ENCODE measurements around the gene KRT5. TPM values are rescaled to one million over a fixed set of nuclear protein-coding genes. Genes with fewer than 3 reads are reported as not detected.

The KRT5 gene
- total RNA-seq, 1 experiment from 2014 or later, result 3,552 TPM

GRCh38 chr12:52534482-52534881 is 14.3 kb upstream of the KRT5 start:
- Mint-ChIP-seq H3K4me1 (ENCODE audit: insufficient read depth, unreplicated experiment) (peaks cover 17% of the 10 kb centered on the region), H3K36me3 (ENCODE audit: insufficient read depth, unreplicated experiment) (no peaks in the 10 kb centered on the region), H3K9me3 (ENCODE audit: unreplicated experiment) (no peaks in the 10 kb centered on the region), H3K27ac (ENCODE audit: low read depth, unreplicated experiment) (no peak overlapping the region), H3K4me3 (ENCODE audit: unreplicated experiment) (no peak overlapping the region), H3K27me3 (ENCODE audit: insufficient read depth, unreplicated experiment) (no peaks in the 10 kb centered on the region)
- BruUV-seq (replicated peaks), result no TSS peak
- POLR2A ChIA-PET, result interaction anchor here (0.9 to 2.1 kb wide), 3 partner anchors 10 to 42 kb away, joined by 3 to 8 read pairs (median 7); no protein-coding TSS in a partner anchor
- TF ChIP-seq CTCF (IDR thresholded peaks at IDR 0.05; ENCODE audit: unreplicated experiment), result peak; percentile 11
- CTCF ChIA-PET, result interaction anchor here (0.8 to 1.5 kb wide), 4 partner anchors 11 to 142 kb away, joined by 3 to 6 read pairs (median 4); no protein-coding TSS in a partner anchor
- intact Hi-C loops (cut with micrococcal nuclease), result no loop called here
- peak; percentile 25 for DNase-seq (ENCODE audit: unreplicated experiment)

GRCh38 chr12:52533686-52534470 is 13.7 kb upstream of the KRT5 start:
- no peak for TF ChIP-seq CTCF (IDR thresholded peaks at IDR 0.05; ENCODE audit: unreplicated experiment)
- Mint-ChIP-seq H3K4me3 (ENCODE audit: unreplicated experiment) (no peak overlapping the region), H3K36me3 (ENCODE audit: insufficient read depth, unreplicated experiment) (no peaks in the 10 kb centered on the region), H3K27me3 (ENCODE audit: insufficient read depth, unreplicated experiment) (no peaks in the 10 kb centered on the region), H3K9me3 (ENCODE audit: unreplicated experiment) (no peaks in the 10 kb centered on the region), H3K4me1 (ENCODE audit: insufficient read depth, unreplicated experiment) (peaks cover 11% of the 10 kb centered on the region), H3K27ac (ENCODE audit: low read depth, unreplicated experiment) (no peak overlapping the region)
- POLR2A ChIA-PET, result interaction anchor here (0.9 to 2.1 kb wide), 2 partner anchors 9 to 42 kb away, joined by 3 to 8 read pairs; no protein-coding TSS in a partner anchor
- intact Hi-C loops (cut with micrococcal nuclease), result no loop called here
- CTCF ChIA-PET, result interaction anchor here (0.6 to 1.5 kb wide), 6 partner anchors 12 to 418 kb away, joined by 3 to 6 read pairs (median 4); no protein-coding TSS in a partner anchor
- no peak for DNase-seq (ENCODE audit: unreplicated experiment)
- no TSS peak for BruUV-seq (replicated peaks)

DNA sequence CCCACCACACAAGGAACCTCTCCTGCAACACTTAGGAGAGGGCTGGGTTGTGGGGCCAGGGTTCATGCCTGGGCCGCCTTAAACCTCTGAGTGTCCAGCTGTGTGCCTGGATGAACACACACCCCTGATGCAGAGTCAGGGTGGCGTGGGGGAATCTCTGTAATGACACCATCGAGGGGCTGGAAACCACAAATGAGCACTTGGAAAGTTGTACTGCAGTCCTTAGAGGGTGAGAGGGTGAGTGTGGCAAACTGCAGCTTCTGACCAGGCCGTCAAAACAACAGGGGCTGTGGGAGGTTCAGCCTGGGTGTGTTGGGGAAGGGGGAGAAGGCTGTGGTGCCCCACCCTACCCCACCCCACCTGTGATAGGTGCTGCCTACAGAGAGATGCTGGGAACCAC is 12.4 kb upstream of the KRT5 start:
- ChIA-PET POLR2A (interaction anchor here (0.7 to 1.4 kb wide), 3 partner anchors 17 to 806 kb away, joined by 3 to 5 read pairs (median 3); no protein-coding TSS in a partner anchor), CTCF (interaction anchor here (1.2 to 1.5 kb wide), 5 partner anchors 13 to 348 kb away, joined by 3 to 6 read pairs (median 4); no protein-coding TSS in a partner anchor)
- no peak for DNase-seq (ENCODE audit: unreplicated experiment)
- BruUV-seq (replicated peaks), result no TSS peak
- peak overlapping the region; percentile 73 for H3K27ac Mint-ChIP-seq (ENCODE audit: low read depth, unreplicated experiment)
- H3K4me3 Mint-ChIP-seq (ENCODE audit: unreplicated experiment), result no peak overlapping the region
- H3K9me3 Mint-ChIP-seq (ENCODE audit: unreplicated experiment), result no peaks in the 10 kb centered on the region
- H3K4me1 Mint-ChIP-seq (ENCODE audit: insufficient read depth, unreplicated experiment), result peaks cover 6% of the 10 kb centered on the region
- H3K36me3 Mint-ChIP-seq (ENCODE audit: insufficient read depth, unreplicated experiment), result no peaks in the 10 kb centered on the region
- intact Hi-C loops (cut with micrococcal nuclease), result no loop called here
- no peaks in the 10 kb centered on the region for H3K27me3 Mint-ChIP-seq (ENCODE audit: insufficient read depth, unreplicated experiment)
- TF ChIP-seq CTCF (IDR thresholded peaks at IDR 0.05; ENCODE audit: unreplicated experiment), result no peak

DNA sequence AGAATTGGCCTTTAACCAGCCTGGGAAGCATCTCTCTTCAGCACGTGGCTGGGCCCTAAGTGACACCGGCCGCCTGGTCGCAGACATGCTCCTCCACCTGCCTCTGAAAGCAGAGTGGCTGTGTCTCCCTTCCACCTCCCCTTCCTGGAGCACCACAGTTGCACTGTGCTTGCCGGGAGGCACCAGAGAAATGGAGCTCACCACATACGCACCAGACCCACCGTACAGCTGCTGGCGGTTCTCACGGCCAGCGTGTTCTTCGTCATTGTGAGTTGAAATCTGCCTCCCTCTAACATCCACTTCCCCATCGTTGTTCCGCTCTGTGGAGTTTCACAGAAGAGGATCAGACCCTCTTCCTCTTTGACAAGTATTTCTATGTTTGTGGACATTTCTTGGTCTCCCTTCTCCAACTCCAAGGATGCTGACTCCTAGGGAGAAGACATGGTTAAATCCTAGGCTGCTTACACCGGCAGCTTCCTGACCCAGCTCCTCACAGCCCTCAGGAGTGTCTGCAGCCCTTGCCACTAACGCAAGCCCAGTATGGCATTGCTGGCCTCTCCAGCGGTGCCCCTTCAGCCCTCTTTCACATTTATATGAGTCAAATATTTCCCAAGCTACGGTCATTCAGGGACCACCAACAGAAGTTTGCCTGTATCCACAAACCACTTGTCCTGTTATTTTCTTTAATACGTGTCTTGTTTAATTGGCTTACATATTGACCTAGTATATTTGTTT is 11.5 kb upstream of the KRT5 start:
- ChIA-PET CTCF (interaction anchor here (0.5 to 1.3 kb wide), 7 partner anchors 11 to 386 kb away, joined by 3 to 4 read pairs (median 3); no protein-coding TSS in a partner anchor), POLR2A (interaction anchor here (0.7 to 1.4 kb wide), 3 partner anchors 16 to 805 kb away, joined by 3 to 5 read pairs (median 3); no protein-coding TSS in a partner anchor)
- no peak overlapping the region for H3K4me3 Mint-ChIP-seq (ENCODE audit: unreplicated experiment)
- no peaks in the 10 kb centered on the region for H3K27me3 Mint-ChIP-seq (ENCODE audit: insufficient read depth, unreplicated experiment)
- H3K4me1 Mint-ChIP-seq (ENCODE audit: insufficient read depth, unreplicated experiment), result no peaks in the 10 kb centered on the region
- H3K9me3 Mint-ChIP-seq (ENCODE audit: unreplicated experiment), result no peaks in the 10 kb centered on the region
- no peaks in the 10 kb centered on the region for H3K36me3 Mint-ChIP-seq (ENCODE audit: insufficient read depth, unreplicated experiment)
- intact Hi-C loops (cut with micrococcal nuclease), result no loop called here
- H3K27ac Mint-ChIP-seq (ENCODE audit: low read depth, unreplicated experiment), result peak overlapping the region; percentile 73
- no peak for TF ChIP-seq CTCF (IDR thresholded peaks at IDR 0.05; ENCODE audit: unreplicated experiment)
- BruUV-seq (replicated peaks), result no TSS peak
- no peak for DNase-seq (ENCODE audit: unreplicated experiment)

Data from MCF 10A (cell line).